Activated CD4-positive, CD25-positive, alpha-beta regulatory T cell treated with anti-CD3 and anti-CD28 coated beads, Interleukin-2, amount 50 U/mL, for 72 hours (primary cell): ENCODE measurements around the gene PTPRN2.
"Not testable (repeated sequence)": the region's sequence is repeated elsewhere in the genome, so short reads cannot be mapped to it uniquely, and the experiment has no call there.

Experiments used
- DNase-seq: peaks from one replicate; pipeline ENCODE4 v3.0.0; 2021

Gene PTPRN2

DNA sequence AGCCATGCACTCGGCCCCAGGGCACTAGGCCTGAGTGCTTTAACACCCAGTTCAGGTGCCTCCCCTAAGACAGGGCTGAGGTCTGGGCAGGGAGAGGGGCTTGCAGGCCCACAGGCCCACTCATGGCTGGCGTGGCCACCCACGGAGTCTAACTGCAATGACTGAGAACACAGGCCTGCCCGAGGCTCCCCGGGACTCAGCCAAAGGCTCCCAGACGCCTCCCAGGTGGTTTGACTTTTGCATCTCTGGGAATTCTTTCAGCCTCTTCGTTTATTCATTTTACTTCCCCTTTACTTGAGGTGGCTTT is 37.3 kb downstream of the PTPRN2 start:
- DNase-seq, result no peak

GRCh38 chr7:158549616-158550393 is 37.8 kb downstream of the PTPRN2 start:
- no peak for DNase-seq

- no peak for DNase-seq
Measured at GRCh38 chr7:158549176-158549615, 38.4 kb downstream of the PTPRN2 start.

GRCh38 chr7:158548726-158549125 is 38.9 kb downstream of the PTPRN2 start:
- no peak for DNase-seq

DNA sequence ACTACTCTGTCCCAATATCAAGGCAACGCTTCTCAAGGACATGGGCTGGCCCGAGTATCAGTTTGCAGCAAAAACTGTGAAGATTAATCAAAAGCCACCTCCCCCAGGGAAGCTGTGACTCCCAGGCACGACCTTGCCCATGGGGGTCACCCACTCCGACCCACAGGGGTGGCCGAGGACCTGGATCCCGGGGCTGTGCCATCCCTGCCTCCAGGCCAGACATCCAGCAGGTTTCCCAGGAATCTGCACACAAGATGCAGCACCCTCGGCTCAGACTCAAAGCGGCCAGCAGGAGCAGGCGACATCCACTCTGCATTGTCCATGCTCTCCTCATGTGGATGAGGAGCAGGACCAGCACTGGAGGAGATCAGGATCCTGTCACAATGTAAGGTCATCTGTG is 39.8 kb downstream of the PTPRN2 start:
- DNase-seq, result no peak

- DNase-seq, result no peak
Measured at GRCh38 chr7:158546626-158547025, 41.0 kb downstream of the PTPRN2 start.

DNA sequence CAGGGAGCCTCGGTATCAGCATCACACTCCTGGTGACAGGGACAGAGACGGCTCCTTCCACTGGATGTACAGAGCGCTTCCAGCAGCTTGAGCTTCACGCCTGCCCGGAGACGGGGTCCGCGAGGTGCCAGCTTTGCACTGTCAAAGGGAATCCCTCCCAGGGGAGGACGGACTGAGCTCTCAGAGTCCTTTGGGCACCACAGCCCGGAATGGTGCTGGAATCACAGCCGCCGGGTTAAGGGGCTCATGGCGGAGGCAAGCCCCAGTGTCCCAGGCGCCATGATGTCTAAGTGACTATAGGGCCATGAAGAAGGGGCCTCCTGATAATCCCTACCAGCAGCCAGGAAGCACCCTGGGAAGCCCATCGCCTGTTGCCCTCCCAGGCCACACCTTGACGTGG is 41.4 kb downstream of the PTPRN2 start:
- DNase-seq, result no peak

- no peak for DNase-seq
Measured at GRCh38 chr7:158544708-158545107, 42.9 kb downstream of the PTPRN2 start.

DNA sequence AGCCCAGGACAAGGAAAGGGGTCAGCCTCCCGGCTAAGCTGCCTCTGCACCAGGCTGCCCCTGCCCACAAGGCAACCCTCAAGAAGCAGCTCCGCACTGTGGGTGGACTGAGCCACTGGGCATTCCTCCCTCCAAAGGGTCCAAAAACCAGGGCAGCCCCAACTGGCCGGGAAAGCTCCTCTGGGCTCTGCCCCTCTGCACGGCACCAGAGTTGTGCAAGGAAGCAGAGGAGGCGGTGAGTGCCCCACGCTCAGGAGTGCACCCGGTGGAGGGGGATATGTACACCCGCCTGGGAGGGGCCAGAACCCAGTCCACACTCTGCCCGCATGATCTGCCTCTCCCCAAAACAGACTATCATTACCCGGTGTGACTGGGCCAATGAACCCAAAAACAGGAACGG is 43.8 kb downstream of the PTPRN2 start:
- no peak for DNase-seq

DNA sequence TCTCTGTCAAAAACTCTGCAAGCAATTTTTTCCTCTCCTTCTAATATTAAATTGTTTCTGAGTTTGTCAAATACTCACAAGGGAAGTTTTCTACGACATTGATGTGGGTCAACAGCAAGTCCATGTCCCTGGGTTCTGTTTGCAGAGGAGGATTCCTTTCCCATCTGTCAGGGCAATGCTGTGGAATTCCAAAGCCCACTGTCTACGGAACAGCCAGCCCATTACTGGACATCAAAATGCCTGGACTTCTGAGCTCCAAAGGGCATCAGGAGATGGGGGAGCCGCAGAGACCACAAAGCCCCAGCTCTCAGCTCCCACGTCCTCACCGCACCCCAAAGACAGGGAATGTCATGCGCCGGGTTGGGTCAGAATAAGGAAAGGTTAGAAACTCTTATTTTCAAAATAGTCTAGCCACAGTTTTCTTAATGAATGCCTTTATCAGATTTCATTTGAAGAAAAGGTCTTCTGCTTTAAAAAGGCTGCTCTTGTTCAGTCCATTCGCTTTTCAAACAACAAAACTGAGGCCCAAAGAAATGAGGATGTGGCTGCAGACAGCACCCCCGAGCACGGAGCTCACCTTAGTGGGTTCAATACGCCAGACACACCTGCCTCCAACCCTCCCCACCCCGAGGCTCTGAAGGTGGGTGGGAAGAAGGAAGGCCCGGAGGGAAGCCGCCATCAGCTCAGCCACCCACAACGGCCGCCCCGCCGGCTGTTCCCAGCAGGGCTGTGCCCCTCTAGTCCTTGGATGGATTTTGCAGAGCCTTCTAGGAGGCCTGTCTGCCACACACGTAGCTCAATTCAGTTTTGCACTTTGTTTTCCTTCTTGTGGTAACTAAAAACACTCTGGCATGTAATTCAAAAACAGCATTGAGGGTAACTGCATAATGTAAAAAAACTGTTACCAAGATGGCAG is 44.7 kb downstream of the PTPRN2 start:
- no peak for DNase-seq

DNA sequence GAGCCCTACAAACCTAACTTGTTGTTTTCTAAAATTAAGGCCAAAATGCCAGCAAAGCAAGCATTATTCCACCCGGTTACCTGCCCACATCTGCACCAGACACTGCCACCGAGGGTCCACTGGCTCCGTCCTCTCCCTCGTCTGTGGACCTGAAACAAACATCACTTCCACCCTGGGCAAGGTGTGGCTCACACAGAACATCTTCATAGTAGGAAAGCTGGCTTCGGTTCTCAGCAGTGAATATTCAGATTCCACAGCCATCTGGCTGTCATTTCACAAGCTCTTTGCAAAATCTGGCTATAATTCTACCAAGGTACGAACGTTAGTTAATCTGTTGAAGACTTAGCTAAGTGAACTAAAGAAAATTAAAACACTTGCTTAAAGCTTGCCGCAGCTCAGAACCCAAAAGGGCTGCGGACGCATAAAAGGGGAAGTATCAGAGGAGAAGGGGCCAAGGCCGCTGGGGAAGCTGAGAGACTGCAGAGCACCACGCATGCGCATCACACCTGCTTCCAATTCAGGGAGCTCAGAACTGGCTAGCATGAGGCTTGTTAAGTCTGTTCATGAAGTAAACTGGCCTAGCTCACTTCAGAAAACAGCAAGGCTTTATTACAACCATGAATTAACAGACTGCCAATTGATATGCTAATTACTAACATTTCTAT is 46.1 kb downstream of the PTPRN2 start:
- DNase-seq, result no peak

GRCh38 chr7:158539711-158540146 is 47.9 kb downstream of the PTPRN2 start:
- no peak for DNase-seq

- no peak for DNase-seq
Measured at GRCh38 chr7:158538156-158538946, 49.3 kb downstream of the PTPRN2 start.

DNA sequence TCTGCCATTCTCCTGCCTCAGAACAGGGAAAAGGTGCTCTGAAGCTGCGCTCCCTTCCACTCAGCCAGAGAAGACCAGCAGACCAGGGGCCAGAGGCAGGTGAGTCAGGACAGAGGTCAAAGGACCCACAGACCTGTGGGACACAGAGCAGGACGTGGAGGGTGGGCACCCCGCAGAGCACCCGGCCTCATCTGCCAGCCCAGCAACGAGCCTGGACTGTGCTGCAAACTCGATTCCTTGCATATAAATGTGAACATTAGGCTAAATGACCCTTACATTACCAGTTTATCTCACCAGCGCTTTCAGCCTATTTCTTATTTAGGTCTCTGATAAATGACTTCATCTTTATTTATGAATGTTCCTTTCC is 50.1 kb downstream of the PTPRN2 start:
- DNase-seq, result no peak

GRCh38 chr7:158536871-158537515 is 50.6 kb downstream of the PTPRN2 start:
- DNase-seq, result no peak

DNA sequence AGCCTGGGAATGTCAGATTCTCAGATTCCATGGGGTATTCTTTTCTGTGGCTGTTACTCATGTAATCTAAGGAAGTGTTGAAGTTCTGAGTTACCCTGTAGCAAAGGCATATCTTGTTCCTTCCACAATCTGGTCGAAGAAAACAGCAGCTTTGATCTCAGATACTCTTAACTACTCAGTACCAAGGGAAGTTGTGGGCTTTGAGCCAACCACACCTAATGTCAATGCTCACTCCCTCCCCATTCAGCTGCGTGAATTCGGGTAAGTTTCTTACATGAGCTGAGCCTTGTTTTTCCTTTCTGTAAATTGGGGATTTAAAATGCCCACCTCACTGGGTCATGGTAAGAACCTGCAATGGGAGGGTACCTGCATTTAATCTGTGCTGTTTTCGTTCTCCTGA is 52.5 kb downstream of the PTPRN2 start:
- no peak for DNase-seq

- no peak for DNase-seq
Measured at GRCh38 chr7:158534598-158534997, 53.0 kb downstream of the PTPRN2 start.

- DNase-seq, result not testable (repeated sequence)
Measured at GRCh38 chr7:158534134-158534515, 53.5 kb downstream of the PTPRN2 start.

DNA sequence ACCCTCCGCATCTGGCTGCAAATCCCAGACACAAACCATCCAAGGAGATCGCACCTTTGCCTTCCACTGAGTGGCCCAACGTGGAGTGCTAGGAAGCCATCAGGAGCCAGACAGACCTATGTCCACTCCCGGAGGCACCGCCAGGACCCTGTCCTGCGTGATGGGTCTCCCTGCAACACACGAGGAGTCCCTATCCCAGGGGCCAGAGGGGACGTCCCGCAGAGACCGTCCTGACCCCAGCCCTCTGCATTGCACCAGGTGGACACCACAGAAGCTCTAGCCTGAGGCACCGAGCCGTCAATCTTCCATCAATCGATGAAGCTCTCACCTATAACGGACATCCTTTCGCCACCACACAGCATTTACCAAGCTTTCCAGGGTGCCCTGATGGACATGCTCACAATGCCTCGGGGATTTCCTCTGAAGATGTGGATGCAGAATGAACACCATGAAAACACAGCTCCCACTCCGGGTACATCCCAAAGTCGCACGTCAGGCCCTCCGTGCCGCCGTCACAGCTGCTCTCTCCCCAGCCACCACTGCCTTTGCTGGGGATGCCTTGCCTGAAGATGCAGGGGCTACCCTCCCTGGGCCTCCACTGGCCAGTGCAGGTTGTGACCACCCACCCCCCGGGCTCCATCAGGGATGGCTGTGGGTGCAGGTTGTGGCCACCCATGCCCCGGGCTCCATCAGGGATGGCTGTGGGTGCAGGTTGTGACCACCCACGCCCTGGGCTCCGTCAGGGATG is 54.1 kb downstream of the PTPRN2 start:
- no peak for DNase-seq

- DNase-seq, result no peak
Measured at GRCh38 chr7:158532093-158532627, 55.5 kb downstream of the PTPRN2 start.

DNA sequence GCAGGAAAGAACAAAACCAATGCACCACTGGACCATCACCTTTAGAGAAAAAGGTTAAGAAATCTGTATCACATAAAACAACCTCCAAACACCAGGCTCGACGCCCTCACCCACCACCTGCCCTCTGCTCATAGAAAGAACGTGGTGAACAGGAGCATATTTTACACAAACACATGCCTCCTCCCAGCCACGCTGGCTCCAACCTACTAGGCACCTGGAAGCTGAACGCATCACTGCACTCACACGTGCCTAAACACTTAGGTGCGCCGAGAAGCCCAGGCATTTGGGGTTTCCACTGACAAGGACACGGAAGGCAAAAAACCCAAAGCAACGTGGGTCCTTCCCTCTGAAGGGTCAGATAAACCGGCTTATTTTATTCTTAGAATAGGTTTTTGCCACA is 56.0 kb downstream of the PTPRN2 start:
- no peak for DNase-seq
